Activated T-cell treated with anti-CD3 and anti-CD28 coated beads for 1 hour (primary cell): ENCODE results near the gene CBX4.
A peak's percentile ranks its signal among the peaks of the same experiment; 100 is the strongest.

Source experiments
- DNase-seq: peaks from one replicate; pipeline ENCODE4 v3.0.0-alpha.2; 2020; ENCODE audit warnings: low read depth

CBX4 gene

GRCh38 chr17:79841369-79842135 lies 2.3 kb upstream of the CBX4 start:
- DNase-seq: no peak

GRCh38 chr17:79840989-79841286 lies 1.7 kb upstream of the CBX4 start:
- no peak for DNase-seq

- no peak for DNase-seq
These were observed 1.2 kb upstream of the CBX4 start for GRCh38 chr17:79840269-79840988.

GRCh38 chr17:79838522-79839274 lies 542 bp downstream of the CBX4 start:
- peak; percentile 35 for DNase-seq

GRCh38 chr17:79837888-79838521 lies 1.2 kb downstream of the CBX4 start:
- no peak for DNase-seq

GRCh38 chr17:79836972-79837887 lies 2.0 kb downstream of the CBX4 start:
- DNase-seq: no peak

GRCh38 chr17:79836510-79836971 lies 2.7 kb downstream of the CBX4 start:
- no peak for DNase-seq

- no peak for DNase-seq
These were observed 3.2 kb downstream of the CBX4 start for GRCh38 chr17:79835953-79836509.

GRCh38 chr17:79835470-79835899 lies 3.8 kb downstream of the CBX4 start:
- no peak for DNase-seq

GRCh38 chr17:79834565-79835469 lies 4.4 kb downstream of the CBX4 start:
- no peak for DNase-seq

GRCh38 chr17:79833744-79834564 lies 5.3 kb downstream of the CBX4 start:
- no peak for DNase-seq

GRCh38 chr17:79833110-79833450 lies 6.2 kb downstream of the CBX4 start:
- DNase-seq: no peak

GRCh38 chr17:79832218-79833109 lies 6.8 kb downstream of the CBX4 start:
- no peak for DNase-seq

- DNase-seq: no peak
These were observed 7.7 kb downstream of the CBX4 start for GRCh38 chr17:79831265-79832217.

- no peak for DNase-seq
These were observed 8.4 kb downstream of the CBX4 start for GRCh38 chr17:79830763-79831264.

GRCh38 chr17:79830303-79830702 lies 8.9 kb downstream of the CBX4 start:
- DNase-seq: no peak

- DNase-seq: no peak
These were observed 9.8 kb downstream of the CBX4 start for GRCh38 chr17:79829457-79829856.
